Stimulated activated CD8-positive, alpha-beta memory T cell treated with anti-CD3 and anti-CD28 coated beads, Interleukin-7, amount 100 ng/mL, for 48 hours (primary cell): ENCODE measurements around the gene PNMA8C.
"Not testable (repeated sequence)": the region's sequence is repeated elsewhere in the genome, so short reads cannot be mapped to it uniquely, and the experiment has no call there.

ENCODE experiments used
- DNase-seq, 2 donors: peaks; one replicate each; pipeline ENCODE4 v3.0.0-alpha.2; 2020; ENCODE audit warnings: low read depth in 1 of 2; ENCODE audit errors: extremely low read depth in 1 of 2

PNMA8C gene

DNA sequence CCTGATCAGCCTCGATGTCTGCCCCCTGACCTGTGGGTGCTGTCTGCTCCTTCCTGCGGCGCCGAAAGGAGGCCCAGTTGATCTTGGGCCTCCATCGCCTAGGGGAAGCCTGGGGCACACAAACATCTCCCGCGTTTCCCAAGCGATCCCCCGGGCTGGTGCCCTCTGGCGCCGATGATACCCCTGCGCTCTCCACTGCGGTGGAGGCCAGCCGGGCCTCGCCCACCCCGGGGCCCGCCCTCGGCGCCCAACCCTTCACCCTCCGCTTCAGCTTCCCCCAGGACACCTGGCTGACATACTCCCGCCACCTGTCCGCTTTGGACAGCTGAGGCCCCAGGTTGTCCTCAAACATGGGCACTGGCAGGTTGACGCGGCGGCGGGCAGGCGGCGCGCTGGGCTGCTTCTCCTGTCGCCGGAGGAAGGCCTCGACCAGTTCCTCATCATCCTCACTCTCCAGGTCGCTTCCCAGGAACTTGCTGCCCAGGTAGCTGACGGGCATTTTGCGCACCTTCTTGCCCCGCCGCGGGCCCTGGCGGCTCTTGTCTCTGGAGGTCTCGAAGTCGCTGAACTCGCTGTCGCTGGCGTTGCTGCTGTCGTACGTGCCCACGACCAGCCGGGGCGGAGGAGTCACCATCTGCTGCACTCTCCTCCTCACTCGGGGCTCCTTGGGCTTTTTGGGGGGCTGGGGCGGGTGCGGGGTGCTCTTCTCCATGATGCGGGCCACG is 16.6 kb downstream of the PNMA8C start:
- no peak for DNase-seq

DNA sequence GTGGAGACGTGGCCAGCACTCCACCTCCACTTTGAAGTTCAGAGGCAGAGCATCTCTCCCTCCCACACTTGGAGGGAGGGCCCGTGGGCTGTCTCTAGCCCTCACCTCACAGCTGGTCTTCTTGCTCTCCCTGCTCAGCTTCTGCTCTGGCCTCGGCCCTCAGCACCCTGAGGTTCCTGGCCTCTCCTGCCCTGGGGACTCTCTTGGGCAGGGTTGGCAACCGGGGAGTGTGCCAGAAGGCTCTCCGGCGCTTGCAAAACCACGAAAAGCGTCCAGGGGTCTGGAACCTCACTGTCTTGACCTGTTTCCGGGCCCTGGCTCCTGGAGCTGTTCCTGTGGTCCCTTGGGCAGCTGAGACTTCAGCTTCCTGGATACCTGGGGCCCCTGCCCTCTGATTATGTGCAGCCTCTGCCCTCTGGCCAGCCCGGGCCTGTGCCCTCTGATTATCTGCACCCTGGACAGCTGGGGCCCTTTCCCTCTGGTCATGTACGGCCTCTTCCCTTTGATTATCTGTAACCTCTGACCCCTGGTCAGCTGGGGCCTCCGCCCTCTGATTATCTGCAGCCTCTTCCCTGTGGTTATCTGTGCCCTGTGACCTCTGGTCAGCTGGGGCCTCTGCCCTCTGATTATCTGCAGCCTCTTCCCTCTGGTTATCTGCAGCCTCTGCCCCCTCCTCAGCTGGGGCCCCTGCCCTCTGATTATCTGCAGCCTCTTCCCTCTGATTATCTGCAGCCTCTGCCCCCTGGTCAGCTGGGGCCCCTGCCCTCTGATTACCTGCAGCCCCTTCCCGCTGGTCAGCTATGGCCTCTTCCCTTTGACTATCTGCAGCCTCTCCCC is 17.4 kb downstream of the PNMA8C start:
- no peak for DNase-seq

DNA sequence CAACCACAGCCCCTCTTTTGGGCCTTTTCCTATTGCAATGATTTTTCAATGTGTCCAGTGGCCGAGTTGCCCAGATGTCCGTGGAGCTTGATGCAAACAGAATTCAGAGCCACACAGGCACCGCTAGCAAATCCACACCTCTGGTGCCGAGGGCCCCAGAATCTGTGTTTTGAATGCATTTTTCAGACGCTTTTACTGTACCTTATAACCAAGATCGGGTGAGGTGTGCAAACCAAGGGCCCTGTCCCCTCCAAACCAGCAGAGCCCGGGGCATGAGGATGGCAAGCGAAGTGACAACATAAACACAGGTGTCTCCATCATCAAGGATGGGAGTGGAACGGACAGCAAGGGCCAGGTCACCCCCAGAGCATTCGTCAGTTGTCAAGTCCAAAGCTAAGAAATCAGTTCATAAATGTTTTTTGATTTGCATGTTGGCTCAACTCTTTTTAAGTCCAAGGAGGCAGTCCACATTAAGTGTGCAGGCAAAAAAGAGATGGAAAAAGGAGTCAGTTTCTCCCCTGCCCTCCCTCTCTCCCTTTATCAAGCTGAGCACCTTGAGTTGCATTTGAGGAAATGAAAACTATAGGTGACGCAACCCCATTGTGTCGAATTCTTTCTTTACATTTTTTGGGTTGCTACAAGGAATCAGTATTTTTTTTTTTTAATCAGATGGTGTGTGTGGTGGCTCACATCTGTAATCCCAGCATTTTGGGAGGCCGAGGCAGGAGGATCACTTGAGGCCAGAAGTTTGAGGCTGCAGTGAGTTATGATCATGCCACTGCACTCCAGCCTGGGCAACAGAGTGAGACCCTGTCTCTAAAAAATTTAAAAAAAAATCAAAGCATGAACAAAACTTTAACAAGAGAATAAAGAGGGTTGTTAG is 18.3 kb downstream of the PNMA8C start:
- no peak for DNase-seq

DNA sequence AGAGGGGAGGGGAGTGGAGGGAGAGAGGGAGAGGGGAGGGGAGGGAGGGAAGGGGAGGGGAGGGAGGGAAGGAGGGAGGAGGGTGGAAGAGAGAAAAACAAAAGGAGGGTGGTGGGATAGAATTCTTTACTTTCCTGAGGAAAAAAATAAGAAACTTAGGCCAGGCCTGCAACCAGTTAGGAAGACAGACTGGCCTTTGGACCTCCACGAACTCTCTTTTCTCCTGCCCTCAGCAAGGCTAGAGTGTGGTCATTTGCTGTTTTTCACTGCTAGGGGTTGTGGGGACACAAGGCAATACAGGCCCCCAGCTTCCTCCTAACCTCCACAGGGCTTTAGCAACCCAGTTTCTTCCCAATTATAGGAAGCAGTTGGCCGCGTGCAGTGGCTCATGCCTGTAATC is 19.5 kb downstream of the PNMA8C start:
- no peak for DNase-seq

DNA sequence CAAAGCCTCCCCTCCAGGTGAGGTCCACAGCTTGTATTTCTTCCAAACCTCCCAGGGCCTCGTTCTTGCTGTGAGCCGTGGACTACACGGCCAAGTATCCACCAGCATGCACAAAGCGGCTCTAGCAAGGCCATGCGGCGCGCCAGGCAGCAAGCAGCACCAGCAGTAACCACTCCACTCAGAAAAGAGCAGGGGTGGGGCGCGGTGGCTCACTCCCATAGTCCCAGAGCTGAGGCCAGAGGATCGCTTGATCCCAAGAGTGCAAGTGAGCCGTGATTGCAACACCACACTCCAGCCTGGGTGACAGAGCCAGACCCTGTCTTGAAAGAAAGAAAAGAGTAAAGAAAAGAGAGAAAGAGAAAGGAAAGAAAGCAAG is 20.1 kb downstream of the PNMA8C start:
- no peak for DNase-seq

DNA sequence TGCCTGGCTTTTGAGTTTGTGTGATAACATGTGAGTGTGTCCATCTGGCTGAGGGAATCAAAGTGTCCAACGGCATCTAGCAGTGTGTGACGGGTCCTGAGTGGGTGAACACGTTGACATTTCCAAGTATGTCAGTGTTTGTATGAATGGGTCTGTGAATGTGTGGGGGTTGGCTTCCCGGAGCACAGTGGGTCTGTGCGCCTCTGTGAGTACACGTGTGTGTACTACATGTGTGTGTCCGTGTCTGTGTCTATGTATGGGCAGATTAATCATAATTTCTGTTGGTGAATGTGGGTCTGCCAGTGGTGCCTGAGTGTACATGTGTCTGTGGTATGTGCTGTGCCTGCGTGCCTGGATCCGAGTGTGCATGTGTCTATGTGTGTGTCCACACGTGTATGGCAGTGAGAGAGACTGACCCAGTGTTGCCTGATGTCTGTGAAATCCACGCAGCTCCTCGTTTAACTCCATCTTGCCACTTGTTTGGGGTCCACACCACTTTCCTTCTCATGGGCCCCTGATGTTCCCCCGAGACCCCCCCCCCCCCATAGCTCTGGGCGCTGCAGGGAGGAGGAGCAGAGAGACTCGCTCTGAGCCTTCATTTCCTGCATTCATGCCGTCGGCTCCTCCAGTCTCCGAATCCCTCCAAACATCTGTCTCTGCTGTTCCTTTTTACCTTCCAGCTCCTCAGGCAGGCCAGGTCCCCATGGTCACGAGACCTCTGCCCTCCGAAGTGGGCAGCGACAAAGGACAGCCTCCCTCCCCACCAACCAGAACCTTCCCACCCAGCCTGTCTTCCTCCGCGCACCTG is 20.7 kb downstream of the PNMA8C start:
- no peak for DNase-seq

DNA sequence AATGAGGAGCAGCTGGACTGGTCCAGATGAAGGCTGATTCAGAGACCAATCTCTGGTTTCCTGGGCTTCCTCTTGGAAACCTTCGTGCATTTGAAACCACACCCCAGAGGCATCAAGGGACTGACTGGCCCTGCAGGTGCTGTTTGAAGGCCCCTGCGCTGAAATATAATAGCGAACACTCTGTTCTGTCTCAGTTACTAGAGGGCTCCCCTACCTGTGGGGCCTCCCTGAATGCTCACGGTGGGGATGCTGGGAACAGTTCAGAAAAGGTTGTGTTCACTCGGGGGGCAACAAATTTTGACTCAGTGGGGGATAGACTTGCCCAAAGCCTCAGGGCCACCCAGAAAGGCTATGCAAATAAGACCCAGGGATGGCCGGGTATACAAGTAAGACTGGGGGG is 21.8 kb downstream of the PNMA8C start:
- DNase-seq, result no peak

DNA sequence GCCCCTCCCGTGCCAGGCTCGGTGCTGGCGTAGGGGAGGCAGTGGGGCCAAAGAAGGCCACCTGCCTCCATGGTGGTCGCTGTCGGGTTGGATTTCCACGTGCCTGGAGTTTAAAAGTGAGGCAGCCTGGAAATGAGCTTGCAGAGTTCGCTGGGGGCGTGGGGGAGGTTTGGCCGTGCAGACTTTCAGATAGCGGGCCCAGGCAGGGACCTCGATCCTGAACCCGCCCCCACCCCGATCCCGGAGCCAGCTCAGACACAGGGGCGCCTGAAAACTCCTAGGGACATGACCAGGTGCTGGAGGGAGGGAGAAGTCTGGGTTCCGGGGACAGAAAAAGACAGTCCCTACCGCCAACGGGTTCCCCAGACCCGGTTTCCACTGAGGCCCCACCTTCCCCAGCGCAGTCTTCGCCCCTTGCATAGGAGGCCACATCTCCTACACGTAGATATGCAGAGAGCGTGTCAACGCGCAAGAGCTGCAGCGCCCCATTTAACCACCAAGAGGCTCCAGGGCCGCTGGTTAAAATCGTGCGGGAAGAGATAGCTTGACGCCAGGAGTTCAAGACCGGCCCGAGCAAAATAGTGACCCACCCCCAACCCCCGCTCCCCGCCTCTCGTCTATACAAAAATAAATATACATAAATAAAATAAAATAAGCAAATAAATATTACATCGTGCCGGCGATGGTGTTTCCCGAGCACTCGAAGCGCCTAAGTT is 23.8 kb downstream of the PNMA8C start:
- DNase-seq, result no peak

DNA sequence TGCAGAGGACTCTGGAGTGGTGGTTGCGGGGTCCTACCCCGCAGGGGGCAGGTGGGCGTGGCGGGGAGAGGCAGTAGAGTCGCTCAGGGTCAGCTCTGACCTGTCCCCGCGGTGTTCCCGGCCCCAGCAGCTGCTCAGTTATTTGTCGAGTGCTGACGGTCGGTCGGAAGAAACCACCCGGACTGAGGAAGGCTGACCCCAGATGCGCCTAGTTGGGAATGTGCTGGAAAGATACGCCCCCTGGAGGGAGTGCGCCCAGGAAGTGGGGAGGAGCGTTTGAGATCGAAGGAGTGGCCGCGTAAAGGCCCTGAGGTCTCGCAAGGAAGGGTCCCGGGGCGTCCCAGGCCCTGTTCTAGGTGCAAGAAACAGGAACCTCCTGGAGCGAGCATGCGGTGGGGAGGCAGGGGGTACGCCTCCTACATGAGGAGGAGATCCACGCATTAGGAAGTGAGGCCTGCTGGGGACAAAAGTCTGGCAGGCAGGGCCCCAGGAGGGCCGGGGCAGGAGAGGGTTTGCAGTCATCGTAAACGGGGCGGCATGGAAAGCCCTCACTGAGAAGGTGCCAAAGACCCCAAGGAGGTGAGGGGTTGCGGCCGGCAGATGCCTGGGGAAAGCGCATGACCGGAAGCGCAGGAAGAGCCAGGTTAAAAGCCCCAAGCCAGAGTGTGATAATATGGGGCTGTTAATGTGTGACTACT is 24.5 kb downstream of the PNMA8C start:
- no peak for DNase-seq

DNA sequence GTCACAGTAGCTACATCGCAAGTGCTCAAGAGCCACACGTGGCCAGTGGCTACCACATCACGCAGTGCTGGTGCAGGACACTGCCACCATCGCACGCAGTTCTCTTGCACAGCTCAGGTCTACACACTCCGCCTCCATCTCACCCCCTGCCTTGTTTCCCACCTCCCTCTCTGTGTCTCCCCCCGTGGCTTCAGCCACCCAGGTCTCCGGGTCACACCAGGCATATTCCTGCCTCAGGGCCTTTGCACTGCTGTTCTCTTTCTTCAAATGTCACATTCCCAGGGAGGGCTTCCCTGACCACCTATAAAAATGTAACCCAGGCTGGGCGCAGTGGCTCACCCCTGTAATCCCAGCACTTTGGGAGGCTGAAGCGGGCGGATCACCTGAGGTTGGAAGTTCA is 26.0 kb downstream of the PNMA8C start:
- DNase-seq, result no peak

DNA sequence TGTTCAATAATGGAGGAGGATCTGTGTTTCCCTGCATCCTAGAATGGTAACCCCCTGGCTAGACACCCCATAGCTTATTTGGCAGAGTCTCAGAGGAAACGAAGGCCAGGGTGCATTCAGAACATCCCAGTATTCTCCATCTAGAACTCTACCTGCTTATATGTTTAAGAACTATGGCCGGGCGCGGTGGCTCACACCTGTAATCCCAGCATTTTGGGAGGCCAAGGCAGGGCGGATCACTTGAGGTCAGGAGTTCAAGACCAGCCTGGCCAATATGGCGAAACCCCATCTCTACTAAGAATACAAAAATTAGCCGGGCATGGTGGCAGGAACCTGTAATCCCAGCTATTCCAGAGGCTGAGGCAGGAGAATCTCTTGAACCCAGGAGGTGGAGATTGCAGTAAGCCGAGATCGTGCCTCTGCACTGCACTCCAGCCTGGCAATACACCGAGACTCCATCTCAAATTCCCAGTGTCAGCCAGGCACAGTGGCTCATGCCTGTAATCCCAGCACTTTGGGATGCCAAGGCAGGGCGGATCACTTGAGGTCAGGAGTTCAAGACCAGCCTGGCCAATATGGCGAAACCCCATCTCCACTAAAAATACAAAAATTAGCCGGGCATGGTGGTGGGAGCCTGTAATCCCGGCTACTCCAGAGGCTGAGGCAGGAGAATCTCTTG is 30.8 kb downstream of the PNMA8C start:
- not testable (repeated sequence) for DNase-seq

DNA sequence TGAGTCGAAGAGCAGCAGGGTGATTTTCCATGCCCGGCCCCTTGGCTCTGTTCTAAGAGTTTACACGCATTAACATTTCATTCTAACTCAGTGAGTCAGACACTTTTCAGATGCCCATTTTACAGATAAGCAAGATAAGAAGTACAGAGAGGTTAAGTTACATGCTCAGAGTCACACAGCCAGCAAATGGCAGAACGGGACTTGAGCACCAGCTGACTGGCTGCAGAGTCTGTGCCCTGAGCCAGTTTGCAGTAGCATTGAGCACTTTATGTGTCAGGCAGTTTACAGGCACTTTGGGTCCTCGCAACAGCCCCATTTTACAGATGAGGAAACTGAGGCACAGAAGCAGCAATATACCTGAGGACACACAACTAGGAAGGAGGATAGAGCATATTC is 34.3 kb downstream of the PNMA8C start:
- no peak for DNase-seq

DNA sequence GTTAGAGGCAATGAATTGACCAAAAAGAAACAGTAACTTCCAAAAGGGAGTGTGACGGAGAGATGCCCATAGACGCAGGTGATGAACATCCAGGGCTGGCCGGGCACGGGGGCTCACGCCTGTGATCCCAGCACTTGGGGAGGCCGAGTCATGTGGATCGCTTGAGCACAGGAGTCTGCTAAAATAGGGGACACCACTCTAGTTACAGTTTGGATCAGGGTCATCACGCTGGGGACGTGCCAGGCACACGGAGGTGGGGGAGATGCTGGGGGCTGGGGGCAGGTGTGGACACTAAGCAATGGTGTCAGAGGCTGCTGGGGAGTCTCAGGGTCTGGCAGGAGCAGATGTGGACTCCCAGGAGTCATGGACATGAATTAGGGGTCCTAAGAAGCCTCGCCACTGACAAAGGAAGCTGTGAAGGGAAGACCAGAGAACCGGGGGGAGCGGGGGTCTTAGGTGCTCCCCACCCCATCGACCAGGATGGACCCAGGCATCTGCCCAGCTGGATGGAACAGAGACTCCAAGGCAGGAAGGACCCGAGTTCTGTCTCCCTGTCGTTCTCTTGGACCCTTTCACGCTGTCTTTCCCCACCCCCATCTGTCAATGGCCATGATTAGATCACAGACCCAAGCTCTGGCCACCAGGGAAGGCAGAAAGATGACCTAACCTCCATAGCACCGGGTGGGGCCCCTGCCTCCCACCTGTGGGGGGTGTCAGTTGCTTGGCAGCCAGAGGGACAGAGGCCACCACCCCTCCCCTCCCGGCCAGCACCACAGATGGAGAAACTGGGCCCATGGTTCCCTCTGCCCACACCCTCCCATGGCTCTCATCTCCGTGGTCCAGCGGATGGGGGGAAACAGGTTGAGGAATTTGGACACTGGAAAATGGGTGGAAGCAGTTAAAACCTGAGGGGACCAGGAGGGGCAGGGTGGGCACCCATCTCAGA is 35.0 kb downstream of the PNMA8C start:
- DNase-seq, result no peak

DNA sequence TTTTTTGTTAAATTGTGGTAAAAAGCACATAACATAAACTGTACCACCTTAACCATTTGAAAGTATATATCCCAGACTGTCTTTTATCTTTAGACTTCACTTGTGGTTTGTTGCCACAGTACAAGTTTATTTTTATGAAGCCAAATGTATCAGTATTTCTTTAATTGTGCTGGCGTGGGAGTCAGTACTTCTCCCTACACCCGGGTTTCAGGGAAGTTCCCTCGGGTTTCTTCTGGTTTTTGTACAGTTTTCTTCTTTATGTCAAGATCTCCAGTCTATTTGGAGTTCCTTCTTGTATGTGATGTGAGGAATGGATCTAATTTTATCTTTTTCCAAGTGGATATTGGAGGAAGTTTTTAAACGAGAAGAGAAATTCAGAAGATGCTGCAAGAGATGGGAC is 35.9 kb downstream of the PNMA8C start:
- no peak for DNase-seq

DNA sequence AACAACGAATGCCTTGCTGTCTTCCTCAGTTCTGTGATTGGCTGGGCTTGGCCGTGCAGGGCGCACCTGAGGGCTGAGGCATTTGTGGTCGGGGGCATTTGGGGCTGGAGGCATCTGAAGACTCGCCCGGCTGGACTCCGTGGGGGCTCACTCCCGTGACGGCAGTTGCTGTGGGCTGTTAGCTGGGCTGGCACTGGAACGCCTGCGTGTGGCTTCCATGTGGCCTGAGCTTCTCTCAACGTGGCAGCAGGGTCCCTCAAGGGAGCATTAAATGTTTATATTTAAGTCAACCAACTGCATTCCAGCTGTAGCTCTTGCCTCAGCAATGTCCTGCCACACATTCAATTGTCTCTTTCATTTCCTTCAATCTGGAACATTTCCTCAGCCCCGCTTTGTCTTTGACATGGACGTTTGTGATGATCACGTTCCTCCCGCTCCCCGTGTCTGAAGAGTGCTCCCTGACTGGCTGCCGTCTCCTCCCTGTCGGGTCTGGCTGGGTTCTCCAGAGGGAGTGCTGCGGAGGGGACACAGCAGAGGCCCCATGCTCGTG is 36.4 kb downstream of the PNMA8C start:
- no peak for DNase-seq

DNA sequence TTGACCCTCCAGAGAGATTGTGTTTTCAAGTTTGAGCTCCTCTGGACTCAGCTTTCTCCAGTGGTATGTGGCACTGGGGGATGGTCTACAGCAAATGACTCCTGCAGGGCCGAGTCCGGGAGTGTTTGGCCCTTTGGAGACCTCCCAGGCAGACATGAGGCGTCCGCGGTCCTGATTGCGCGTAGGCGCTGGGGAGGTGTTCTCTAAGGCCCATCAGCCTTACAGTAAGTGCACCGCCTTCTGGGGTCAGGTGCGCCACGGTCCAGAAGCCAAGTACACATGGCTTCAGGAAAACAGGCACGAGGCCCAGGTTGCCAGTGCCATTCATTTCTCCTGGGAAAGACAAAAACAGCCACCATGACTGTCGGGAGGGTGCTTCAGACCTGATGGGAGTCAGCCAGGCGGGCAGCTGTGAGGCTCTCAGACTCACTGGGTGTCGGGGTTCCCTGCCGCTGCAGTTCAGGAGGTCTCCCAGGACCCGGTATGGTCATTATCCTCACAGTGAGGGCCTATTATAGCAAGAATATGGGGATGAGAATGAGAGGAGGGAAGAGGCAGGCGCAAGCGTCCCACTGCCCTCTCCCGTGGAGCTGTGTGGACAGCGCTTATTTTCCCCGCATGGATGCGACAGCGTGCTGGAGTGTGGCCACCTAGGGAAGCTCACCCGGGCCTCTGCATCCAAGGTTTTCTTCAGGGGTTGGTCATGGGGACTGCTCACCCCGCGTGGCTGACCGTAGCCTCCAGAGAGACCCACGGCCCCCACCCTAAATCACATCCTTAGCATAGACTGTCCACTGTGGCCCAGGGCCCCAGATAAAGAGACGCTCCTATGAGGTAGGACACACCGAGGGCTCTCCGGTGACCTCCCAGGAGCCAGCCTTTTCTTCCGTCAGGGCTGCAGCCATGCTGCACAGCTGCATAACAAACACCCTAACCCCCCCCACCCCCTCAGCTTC is 37.2 kb downstream of the PNMA8C start:
- no peak for DNase-seq
